Bone marrow (tissue), 2 donors: Measurements from ENCODE around the gene MRNIP.
"Not testable (repeated sequence)": the region's sequence is repeated elsewhere in the genome, so short reads cannot be mapped to it uniquely, and the experiment has no call there.

Experiments used
- DNase-seq, 2 donors: peaks; one replicate each; lab custom pipeline; 2025; lab: John Stamatoyannopoulos, UW

The MRNIP gene

GRCh38 chr5:179792612-179793467 lies 65.8 kb downstream of the MRNIP start:
- DNase-seq: no peak

- DNase-seq: peak in 1 of 2 donors; percentile 20
Observed at GRCh38 chr5:179791881-179792611, 66.6 kb downstream of the MRNIP start.

- DNase-seq: not testable (repeated sequence)
Observed at GRCh38 chr5:179789278-179789677, 69.3 kb downstream of the MRNIP start.

- DNase-seq: no peak
Observed at GRCh38 chr5:179788193-179788854, 70.3 kb downstream of the MRNIP start.
